HepG2 (cell line): ENCODE data around the gene WSCD1.

ENCODE experiments used
- ATF7 ChIP-seq, 2 experiments: fragments of 450-650 bp in 1 of 2; sonication (generic) in 1 of 2; formaldehyde crosslinking in 1 of 2; IDR thresholded peaks; 2 replicates each; pipeline versions ENCODE4 v1.4.0 to v1.6.1; 2016 to 2020; ENCODE audit warnings: antibody characterized with exemption in 1 of 2, mild to moderate bottlenecking in 1 of 2, missing genetic modification reagents in 1 of 2
- EP300 ChIP-seq, 3 experiments: sonication (generic) in 1 of 3; formaldehyde crosslinking in 1 of 3; IDR thresholded peaks; 2 replicates each; pipeline versions ENCODE4 v1.5.1 to v1.6.1; 2011 to 2020; ENCODE audit warnings: low read depth in 2 of 3, low read length in 2 of 3, borderline replicate concordance in 1 of 3, improper control_type of control experiment in 1 of 3, mild to moderate bottlenecking in 1 of 3, missing genetic modification reagents in 1 of 3, moderate library complexity in 1 of 3
- RBM39 ChIP-seq: fragments of 200-400 bp; formaldehyde crosslinking; IDR thresholded peaks from one replicate; pipeline ENCODE4 v1.6.1; 2018; ENCODE audit warnings: antibody characterized with exemption, mild to moderate bottlenecking, low read depth, low read length; ENCODE audit not compliant: poor library complexity, severe bottlenecking
- SIN3A ChIP-seq: IDR thresholded peaks from 2 replicates; pipeline ENCODE4 v1.6.1; 2011; ENCODE audit warnings: low read depth, mild to moderate bottlenecking, control low read depth, low read length, borderline replicate concordance
- ZNF335 ChIP-seq: sonication (generic); formaldehyde crosslinking; IDR thresholded peaks from 2 replicates; pipeline ENCODE4 v1.4.0; 2020; ENCODE audit warnings: missing genetic modification reagents
- ZNF773 ChIP-seq: sonication (generic); formaldehyde crosslinking; IDR thresholded peaks from 2 replicates; pipeline ENCODE4 v1.4.0; 2020; ENCODE audit warnings: missing genetic modification reagents, borderline replicate concordance
- TF ChIP-seq, protein P1 (sequence below): sonication (generic); formaldehyde crosslinking; IDR thresholded peaks from 2 replicates; pipeline ENCODE4 v1.8.1; 2023; ENCODE audit warnings: missing genetic modification reagents, inconsistent platforms, borderline replicate concordance
- TF ChIP-seq, protein P2 (sequence below): sonication (generic); formaldehyde crosslinking; IDR thresholded peaks from 2 replicates; pipeline ENCODE4 v1.5.0; 2020; ENCODE audit warnings: mild to moderate bottlenecking, missing genetic modification reagents, moderate library complexity

DNA sequence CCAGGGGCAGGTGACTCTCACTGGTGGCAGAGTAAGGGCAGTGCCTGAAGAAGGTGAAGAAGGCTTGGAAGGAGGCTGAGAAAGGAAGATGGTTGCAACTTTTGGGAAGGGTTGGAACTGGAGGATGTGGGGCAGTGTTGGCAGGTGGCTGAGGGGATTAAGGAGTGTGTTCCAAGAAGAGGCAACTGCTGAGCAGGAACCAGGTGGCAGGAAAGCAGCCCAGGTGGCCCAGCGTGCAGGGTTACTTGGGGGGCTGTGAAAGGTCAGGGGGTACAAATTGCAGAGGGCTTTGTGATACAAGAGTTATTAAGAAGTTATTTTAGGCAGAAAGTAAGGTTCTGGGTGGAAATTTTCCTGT lies 28.6 kb downstream of the WSCD1 start:
- no peak for TF ChIP-seq ZNF335 (CRISPR knock-in tag)
- no peak for TF ChIP-seq EP300 (IDR thresholded peaks at IDR 0.05; ENCODE audit: low read depth in 2 of 2, low read length in 2 of 2)
- no peak for TF ChIP-seq EP300 (CRISPR knock-in tag; IDR thresholded peaks at IDR 0.05; ENCODE audit: borderline replicate concordance)
- TF ChIP-seq, protein P1, sequence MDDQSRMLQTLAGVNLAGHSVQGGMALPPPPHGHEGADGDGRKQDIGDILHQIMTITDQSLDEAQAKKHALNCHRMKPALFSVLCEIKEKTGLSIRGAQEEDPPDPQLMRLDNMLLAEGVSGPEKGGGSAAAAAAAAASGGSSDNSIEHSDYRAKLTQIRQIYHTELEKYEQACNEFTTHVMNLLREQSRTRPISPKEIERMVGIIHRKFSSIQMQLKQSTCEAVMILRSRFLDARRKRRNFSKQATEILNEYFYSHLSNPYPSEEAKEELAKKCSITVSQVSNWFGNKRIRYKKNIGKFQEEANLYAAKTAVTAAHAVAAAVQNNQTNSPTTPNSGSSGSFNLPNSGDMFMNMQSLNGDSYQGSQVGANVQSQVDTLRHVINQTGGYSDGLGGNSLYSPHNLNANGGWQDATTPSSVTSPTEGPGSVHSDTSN (CRISPR knock-in tag) = no peak
- TF ChIP-seq, protein P2, sequence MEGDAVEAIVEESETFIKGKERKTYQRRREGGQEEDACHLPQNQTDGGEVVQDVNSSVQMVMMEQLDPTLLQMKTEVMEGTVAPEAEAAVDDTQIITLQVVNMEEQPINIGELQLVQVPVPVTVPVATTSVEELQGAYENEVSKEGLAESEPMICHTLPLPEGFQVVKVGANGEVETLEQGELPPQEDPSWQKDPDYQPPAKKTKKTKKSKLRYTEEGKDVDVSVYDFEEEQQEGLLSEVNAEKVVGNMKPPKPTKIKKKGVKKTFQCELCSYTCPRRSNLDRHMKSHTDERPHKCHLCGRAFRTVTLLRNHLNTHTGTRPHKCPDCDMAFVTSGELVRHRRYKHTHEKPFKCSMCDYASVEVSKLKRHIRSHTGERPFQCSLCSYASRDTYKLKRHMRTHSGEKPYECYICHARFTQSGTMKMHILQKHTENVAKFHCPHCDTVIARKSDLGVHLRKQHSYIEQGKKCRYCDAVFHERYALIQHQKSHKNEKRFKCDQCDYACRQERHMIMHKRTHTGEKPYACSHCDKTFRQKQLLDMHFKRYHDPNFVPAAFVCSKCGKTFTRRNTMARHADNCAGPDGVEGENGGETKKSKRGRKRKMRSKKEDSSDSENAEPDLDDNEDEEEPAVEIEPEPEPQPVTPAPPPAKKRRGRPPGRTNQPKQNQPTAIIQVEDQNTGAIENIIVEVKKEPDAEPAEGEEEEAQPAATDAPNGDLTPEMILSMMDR (CRISPR knock-in tag) = no peak
- TF ChIP-seq ZNF773 (CRISPR knock-in tag) = no peak
- no peak for TF ChIP-seq SIN3A
- no peak for TF ChIP-seq RBM39
- TF ChIP-seq ATF7 (IDR thresholded peaks at IDR 0.05) = no peak
- TF ChIP-seq ATF7 (CRISPR knock-in tag; IDR thresholded peaks at IDR 0.05) = no peak
